ENCODE measurements around the gene HSPA4.

HSPA4 gene

DNA sequence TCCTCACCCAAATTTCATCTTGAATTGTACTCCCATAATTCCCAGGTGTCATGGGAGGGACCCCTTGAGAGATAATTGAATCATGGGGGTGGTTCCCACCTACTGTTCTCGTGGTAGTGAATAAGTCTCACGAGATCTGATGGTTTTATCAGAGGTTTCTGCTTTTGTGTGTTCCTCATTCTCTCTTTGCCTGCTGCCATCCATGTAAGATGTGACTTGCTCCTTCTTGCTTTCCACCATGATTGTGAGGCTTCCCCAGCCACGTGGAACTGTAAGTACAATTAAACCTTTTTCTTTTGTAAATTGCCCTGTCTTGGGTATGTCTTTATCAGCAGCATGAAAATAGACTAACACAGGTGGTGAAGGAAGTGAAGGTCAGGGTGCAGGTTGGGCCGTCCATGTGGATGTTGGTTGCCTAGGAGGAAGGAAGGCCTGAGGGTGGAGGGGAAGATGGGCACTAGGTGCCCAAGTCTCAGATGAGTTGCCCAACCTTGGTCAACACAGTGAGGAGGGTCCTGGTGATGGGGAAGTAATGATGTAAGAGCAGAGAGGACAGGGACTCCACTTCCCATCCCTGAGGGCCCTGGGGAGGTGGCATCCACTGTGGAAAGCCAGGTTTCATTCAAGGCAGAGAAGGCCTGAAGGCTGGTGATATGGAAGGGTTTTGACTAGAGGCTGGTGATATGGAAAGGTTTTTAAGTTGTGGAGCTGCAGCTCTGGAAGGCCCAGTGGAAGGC, 92.6 kb downstream of the HSPA4 start:
- TF ChIP-seq TAF1 (IDR thresholded peaks at IDR 0.05; ENCODE audit: borderline replicate concordance, insufficient read depth, low read length) = no peak
- no peak for TF ChIP-seq SIN3A (IDR thresholded peaks at IDR 0.05; ENCODE audit: borderline replicate concordance, insufficient read depth, low read length)
- TF ChIP-seq FOXP2 (optimal IDR thresholded peaks at IDR 0.05; ENCODE audit: borderline replicate concordance, extremely low read depth, extremely low read length, insufficient read depth) = no peak
- TF ChIP-seq, protein P1, sequence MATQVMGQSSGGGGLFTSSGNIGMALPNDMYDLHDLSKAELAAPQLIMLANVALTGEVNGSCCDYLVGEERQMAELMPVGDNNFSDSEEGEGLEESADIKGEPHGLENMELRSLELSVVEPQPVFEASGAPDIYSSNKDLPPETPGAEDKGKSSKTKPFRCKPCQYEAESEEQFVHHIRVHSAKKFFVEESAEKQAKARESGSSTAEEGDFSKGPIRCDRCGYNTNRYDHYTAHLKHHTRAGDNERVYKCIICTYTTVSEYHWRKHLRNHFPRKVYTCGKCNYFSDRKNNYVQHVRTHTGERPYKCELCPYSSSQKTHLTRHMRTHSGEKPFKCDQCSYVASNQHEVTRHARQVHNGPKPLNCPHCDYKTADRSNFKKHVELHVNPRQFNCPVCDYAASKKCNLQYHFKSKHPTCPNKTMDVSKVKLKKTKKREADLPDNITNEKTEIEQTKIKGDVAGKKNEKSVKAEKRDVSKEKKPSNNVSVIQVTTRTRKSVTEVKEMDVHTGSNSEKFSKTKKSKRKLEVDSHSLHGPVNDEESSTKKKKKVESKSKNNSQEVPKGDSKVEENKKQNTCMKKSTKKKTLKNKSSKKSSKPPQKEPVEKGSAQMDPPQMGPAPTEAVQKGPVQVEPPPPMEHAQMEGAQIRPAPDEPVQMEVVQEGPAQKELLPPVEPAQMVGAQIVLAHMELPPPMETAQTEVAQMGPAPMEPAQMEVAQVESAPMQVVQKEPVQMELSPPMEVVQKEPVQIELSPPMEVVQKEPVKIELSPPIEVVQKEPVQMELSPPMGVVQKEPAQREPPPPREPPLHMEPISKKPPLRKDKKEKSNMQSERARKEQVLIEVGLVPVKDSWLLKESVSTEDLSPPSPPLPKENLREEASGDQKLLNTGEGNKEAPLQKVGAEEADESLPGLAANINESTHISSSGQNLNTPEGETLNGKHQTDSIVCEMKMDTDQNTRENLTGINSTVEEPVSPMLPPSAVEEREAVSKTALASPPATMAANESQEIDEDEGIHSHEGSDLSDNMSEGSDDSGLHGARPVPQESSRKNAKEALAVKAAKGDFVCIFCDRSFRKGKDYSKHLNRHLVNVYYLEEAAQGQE (IDR thresholded peaks at IDR 0.05; ENCODE audit: insufficient read depth in 1 of 2, low read depth in 2 of 2, low read length in 2 of 2) = no peak
- TF ChIP-seq POLR2AphosphoS5 (IDR thresholded peaks at IDR 0.05; ENCODE audit: low read depth, low read length) = no peak

DNA sequence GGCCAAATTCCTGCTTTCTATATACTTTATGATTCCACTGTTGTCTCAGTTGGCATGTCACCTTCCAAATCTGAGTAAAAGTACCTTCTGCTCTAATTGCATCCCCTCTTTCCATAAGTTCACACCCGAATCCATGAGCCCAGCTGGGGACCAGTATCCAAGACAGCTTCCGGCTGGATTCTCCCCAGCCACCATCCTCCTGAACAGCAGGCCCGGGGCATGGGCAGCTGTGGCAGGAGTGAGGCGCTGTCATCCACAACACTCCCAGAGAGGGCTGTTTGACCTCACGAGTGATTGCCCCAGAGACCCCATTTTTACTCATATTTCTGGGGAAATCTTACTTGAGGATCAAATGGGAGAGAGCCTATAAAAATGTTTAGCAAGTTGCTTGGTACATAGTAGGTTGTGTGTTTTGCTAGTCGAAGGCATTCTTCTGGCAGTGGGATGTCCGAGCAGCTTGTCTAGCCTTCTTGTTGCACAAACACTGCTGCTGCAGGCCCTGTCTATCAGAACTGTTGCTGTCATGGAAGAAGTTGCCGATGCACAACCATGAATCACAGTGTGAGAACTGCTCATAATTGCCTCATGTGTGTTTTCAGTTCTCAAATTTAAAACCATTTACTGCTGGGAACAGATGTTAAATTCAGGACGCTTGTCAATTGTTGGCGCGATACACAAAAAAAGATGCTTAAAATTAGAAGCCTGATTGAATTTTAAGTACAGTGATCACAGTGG, 93.8 kb downstream of the HSPA4 start:
- TF ChIP-seq POLR2AphosphoS5 (IDR thresholded peaks at IDR 0.05; ENCODE audit: low read depth, low read length) = no peak
- TF ChIP-seq FOXP2 (optimal IDR thresholded peaks at IDR 0.05; ENCODE audit: borderline replicate concordance, extremely low read depth, extremely low read length, insufficient read depth) = no peak
- TF ChIP-seq TAF1 (IDR thresholded peaks at IDR 0.05; ENCODE audit: borderline replicate concordance, insufficient read depth, low read length) = no peak
- TF ChIP-seq, protein P1 (IDR thresholded peaks at IDR 0.05; ENCODE audit: insufficient read depth in 1 of 2, low read depth in 2 of 2, low read length in 2 of 2) = no peak
- no peak for TF ChIP-seq SIN3A (IDR thresholded peaks at IDR 0.05; ENCODE audit: borderline replicate concordance, insufficient read depth, low read length)

DNA sequence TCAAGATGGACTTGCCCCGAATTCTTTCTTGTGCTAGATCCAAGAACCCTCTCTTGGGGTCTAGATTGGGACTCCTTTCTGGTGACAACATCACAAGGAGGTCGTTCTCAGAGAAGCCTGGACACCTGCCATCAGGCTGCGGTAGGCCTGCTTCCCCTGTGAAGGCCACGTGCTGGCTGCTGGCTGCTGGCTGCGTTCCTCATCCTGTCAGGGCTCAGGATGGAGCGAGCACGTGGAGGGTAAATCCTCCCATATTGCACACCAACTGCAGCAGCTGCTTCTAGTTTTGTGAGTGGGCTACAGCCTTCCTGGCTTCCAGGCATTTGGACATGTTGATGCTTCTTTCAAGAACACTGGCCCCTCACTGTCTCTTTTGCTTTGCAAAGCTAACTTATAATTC, 95.6 kb downstream of the HSPA4 start:
- TF ChIP-seq SIN3A (IDR thresholded peaks at IDR 0.05; ENCODE audit: borderline replicate concordance, insufficient read depth, low read length) (0 out of 2 replicates have a peak, but pooled peaks have one; percentile 58), FOXP2 (optimal IDR thresholded peaks at IDR 0.05; ENCODE audit: borderline replicate concordance, extremely low read depth, extremely low read length, insufficient read depth) (peak; percentile 65), POLR2AphosphoS5 (IDR thresholded peaks at IDR 0.05; ENCODE audit: low read depth, low read length) (no peak), TAF1 (IDR thresholded peaks at IDR 0.05; ENCODE audit: borderline replicate concordance, insufficient read depth, low read length) (no peak)
- TF ChIP-seq, protein P1 (IDR thresholded peaks at IDR 0.05; ENCODE audit: insufficient read depth in 1 of 2, low read depth in 2 of 2, low read length in 2 of 2) = peak in 1 of 2 experiments; percentile 21; a peak in 1 of 4 replicates

DNA sequence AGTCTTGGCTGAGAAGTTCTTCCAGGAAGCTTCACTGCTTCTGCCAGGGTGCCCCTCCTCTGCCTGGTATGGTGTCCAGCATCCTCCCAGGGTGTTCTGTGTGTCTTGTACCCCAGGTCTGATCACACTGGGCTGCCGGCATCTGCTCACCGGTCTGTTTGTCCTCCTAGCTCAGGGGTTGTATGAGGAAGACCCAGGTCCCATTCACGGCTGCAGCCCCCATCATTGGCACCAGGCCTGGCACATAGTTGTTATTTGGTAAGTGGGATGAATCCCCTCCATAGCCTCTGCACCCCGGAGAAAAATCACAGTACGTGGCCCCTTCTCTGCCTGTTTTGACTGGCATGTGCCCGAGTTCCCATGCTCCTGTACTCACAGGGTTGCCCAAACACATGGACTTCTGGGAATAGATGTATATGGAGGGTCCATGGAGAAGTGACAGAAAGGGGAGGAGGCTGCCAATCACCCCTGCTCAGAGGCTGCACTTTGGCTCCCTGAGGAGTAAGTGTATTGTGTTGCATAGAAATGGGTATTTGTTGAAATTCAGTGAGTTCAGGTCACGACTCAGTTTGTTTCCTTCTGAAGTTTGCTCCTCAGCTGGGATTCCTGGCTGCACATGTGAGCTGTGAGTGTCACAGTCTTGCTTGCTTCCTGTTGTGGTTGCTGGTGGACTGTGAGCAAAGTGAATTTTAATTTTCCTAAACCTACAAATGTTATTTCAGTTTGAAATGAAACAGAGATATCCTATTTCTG, 96.2 kb downstream of the HSPA4 start:
- TF ChIP-seq TAF1 (IDR thresholded peaks at IDR 0.05; ENCODE audit: borderline replicate concordance, insufficient read depth, low read length) = no peak
- no peak for TF ChIP-seq FOXP2 (optimal IDR thresholded peaks at IDR 0.05; ENCODE audit: borderline replicate concordance, extremely low read depth, extremely low read length, insufficient read depth)
- no peak for TF ChIP-seq POLR2AphosphoS5 (IDR thresholded peaks at IDR 0.05; ENCODE audit: low read depth, low read length)
- TF ChIP-seq SIN3A (IDR thresholded peaks at IDR 0.05; ENCODE audit: borderline replicate concordance, insufficient read depth, low read length) = no peak
- TF ChIP-seq, protein P1 (IDR thresholded peaks at IDR 0.05; ENCODE audit: insufficient read depth in 1 of 2, low read depth in 2 of 2, low read length in 2 of 2) = no peak
